ENCODE results near the gene LLCFC1.

The LLCFC1 gene

DNA sequence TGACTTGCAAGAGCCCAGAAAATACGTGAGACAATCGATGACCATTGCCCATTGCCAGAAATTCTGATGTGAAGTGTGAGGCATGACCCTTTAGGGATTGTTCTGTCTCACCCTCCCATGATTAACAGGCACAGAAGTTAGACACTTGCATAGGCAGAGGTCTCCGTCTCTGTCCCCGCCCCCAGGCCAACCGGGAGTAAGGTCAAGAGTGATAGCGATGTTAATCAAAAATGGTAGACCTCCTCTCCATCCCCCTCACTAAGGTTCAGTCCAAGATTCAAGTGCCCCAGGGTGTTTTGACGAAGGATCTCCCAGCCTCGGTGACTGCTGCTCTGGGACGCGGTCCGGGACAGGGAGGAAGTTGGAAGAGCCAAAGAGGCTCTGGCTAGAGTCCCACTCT, 31.0 kb upstream of the LLCFC1 start:
- H3K4me2 ChIP-seq: no peak overlapping the region
- no peaks in the 10 kb centered on the region for H3K27me3 ChIP-seq (ENCODE audit: insufficient read depth, low read depth)
- peaks cover 20% of the 10 kb centered on the region for H3K4me1 ChIP-seq (ENCODE audit: low read depth, poor library complexity, severe bottlenecking)
- H3K36me3 ChIP-seq (ENCODE audit: insufficient read depth): no peaks in the 10 kb centered on the region
- H3K4me3 ChIP-seq (IDR thresholded peaks at IDR 0.05; ENCODE audit: insufficient read depth, low read depth, low read length): no peak overlapping the region
- H4K20me1 ChIP-seq (ENCODE audit: insufficient read depth): no peaks in the 10 kb centered on the region
- TF ChIP-seq, protein P1, sequence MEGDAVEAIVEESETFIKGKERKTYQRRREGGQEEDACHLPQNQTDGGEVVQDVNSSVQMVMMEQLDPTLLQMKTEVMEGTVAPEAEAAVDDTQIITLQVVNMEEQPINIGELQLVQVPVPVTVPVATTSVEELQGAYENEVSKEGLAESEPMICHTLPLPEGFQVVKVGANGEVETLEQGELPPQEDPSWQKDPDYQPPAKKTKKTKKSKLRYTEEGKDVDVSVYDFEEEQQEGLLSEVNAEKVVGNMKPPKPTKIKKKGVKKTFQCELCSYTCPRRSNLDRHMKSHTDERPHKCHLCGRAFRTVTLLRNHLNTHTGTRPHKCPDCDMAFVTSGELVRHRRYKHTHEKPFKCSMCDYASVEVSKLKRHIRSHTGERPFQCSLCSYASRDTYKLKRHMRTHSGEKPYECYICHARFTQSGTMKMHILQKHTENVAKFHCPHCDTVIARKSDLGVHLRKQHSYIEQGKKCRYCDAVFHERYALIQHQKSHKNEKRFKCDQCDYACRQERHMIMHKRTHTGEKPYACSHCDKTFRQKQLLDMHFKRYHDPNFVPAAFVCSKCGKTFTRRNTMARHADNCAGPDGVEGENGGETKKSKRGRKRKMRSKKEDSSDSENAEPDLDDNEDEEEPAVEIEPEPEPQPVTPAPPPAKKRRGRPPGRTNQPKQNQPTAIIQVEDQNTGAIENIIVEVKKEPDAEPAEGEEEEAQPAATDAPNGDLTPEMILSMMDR (conservative IDR thresholded peaks at IDR 0.05; ENCODE audit: low read depth, low read length): 0 out of 2 replicates have a peak, but pooled peaks have one; percentile 10
- H3K27ac ChIP-seq: no peak overlapping the region
- no peak overlapping the region for H3K9ac ChIP-seq
- no peak overlapping the region for H2AFZ ChIP-seq (ENCODE audit: low read depth)
- H3K79me2 ChIP-seq (ENCODE audit: insufficient read depth, low read depth): no peaks in the 10 kb centered on the region

DNA sequence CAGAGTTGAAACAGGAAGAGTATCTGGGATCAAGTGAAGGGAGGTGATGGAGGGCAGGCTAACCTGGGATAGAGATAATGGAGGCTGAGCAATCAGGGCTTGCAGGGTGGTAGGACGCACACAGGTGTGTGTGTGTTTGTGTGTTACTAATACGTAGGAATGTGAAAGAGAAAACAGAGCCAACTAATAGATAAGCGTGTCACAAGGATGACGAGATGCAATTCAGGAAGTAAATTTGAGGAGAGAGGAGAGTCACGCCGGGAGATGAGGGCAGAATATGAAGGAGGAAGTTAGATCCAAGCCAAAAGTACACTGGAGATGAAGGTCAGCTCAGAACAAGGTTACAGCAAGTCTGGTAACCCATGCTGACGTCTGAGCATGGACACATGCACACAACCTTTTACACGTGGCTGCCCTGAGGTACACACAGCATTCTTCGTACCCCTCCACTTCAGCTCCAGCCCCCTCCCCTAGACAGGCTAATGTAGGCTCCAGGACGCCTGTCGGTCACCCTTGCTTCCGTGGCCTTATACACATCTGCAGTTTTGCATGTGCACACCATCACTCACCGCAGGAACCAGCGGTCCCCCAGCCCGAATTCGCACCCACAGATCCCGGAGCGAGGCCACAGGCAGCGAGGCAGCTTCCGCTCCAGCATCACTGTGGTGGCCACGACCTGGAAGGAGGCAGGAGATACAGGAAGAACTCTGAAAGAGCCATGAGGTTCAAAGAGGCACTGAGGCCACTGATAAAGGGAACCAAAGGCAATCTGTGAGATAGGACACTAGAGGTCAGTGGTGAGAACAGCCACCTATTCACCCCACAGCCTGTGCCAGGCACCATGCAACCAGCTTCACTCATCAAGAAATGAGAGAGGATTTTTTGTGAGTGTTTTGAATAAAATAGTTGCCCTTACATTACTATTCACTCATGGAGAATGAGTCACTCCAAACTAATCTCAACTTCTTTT, 30.1 kb upstream of the LLCFC1 start:
- Histone ChIP-seq H3K4me2 (no peak overlapping the region), H3K27ac (no peak overlapping the region), H3K36me3 (ENCODE audit: insufficient read depth) (no peaks in the 10 kb centered on the region), H3K27me3 (ENCODE audit: insufficient read depth, low read depth) (no peaks in the 10 kb centered on the region), H3K9ac (no peak overlapping the region), H3K79me2 (ENCODE audit: insufficient read depth, low read depth) (no peaks in the 10 kb centered on the region), H3K4me1 (ENCODE audit: low read depth, poor library complexity, severe bottlenecking) (peaks cover 20% of the 10 kb centered on the region), H2AFZ (ENCODE audit: low read depth) (no peak overlapping the region), H3K4me3 (IDR thresholded peaks at IDR 0.05; ENCODE audit: insufficient read depth, low read depth, low read length) (no peak overlapping the region), H4K20me1 (ENCODE audit: insufficient read depth) (no peaks in the 10 kb centered on the region)
- TF ChIP-seq, protein P1 (conservative IDR thresholded peaks at IDR 0.05; ENCODE audit: low read depth, low read length): peak; percentile 62

DNA sequence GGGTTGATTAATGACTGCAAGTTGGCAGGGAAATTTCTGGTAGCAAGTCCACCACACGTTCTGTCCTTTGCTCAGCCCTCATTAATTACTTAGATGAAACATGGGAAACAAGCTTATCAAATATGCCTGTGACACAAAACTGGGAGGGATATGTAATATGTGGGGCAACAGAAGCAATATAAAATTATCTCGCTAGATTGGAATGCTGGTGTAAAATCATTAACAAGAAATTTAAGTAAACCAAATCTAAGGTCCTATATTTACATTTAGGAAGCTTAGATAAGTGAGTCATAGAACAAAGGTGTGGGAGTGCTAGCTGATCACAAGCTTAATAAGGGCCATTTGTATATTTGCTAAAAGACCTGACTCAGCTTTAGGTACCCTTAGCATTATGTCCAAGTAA, 29.3 kb upstream of the LLCFC1 start:
- no peak overlapping the region for H3K4me2 ChIP-seq
- H3K27me3 ChIP-seq (ENCODE audit: insufficient read depth, low read depth): no peaks in the 10 kb centered on the region
- H2AFZ ChIP-seq (ENCODE audit: low read depth): no peak overlapping the region
- TF ChIP-seq, protein P1 (conservative IDR thresholded peaks at IDR 0.05; ENCODE audit: low read depth, low read length): no peak
- no peaks in the 10 kb centered on the region for H3K79me2 ChIP-seq (ENCODE audit: insufficient read depth, low read depth)
- peaks cover 20% of the 10 kb centered on the region for H3K4me1 ChIP-seq (ENCODE audit: low read depth, poor library complexity, severe bottlenecking)
- H3K4me3 ChIP-seq (IDR thresholded peaks at IDR 0.05; ENCODE audit: insufficient read depth, low read depth, low read length): no peak overlapping the region
- H3K9ac ChIP-seq: no peak overlapping the region
- H3K36me3 ChIP-seq (ENCODE audit: insufficient read depth): no peaks in the 10 kb centered on the region
- no peaks in the 10 kb centered on the region for H4K20me1 ChIP-seq (ENCODE audit: insufficient read depth)
- H3K27ac ChIP-seq: no peak overlapping the region

DNA sequence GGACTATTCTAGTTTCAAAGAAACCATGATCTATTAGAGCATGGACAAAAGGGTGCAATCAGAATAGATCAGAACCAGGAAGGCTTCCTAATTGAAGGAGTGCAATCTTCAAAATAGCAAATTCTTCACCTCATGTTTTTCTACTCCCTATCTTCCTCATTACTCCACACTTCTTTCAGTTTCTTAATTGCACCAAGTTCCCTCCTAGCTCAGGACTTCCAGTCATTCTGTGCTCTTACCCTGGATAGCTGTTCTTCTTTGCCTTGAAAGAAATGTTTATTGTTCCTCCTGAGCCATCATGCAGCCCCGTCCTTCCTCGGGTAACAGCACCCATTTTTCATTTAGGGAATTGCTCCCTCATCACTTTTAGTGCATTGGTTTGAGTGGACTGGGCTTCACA, 28.8 kb upstream of the LLCFC1 start:
- no peak overlapping the region for H3K4me3 ChIP-seq (IDR thresholded peaks at IDR 0.05; ENCODE audit: insufficient read depth, low read depth, low read length)
- H3K79me2 ChIP-seq (ENCODE audit: insufficient read depth, low read depth): no peaks in the 10 kb centered on the region
- H3K9ac ChIP-seq: no peak overlapping the region
- H2AFZ ChIP-seq (ENCODE audit: low read depth): no peak overlapping the region
- no peaks in the 10 kb centered on the region for H3K27me3 ChIP-seq (ENCODE audit: insufficient read depth, low read depth)
- H4K20me1 ChIP-seq (ENCODE audit: insufficient read depth): no peaks in the 10 kb centered on the region
- H3K27ac ChIP-seq: no peak overlapping the region
- no peaks in the 10 kb centered on the region for H3K36me3 ChIP-seq (ENCODE audit: insufficient read depth)
- peaks cover 20% of the 10 kb centered on the region for H3K4me1 ChIP-seq (ENCODE audit: low read depth, poor library complexity, severe bottlenecking)
- no peak overlapping the region for H3K4me2 ChIP-seq
- TF ChIP-seq, protein P1 (conservative IDR thresholded peaks at IDR 0.05; ENCODE audit: low read depth, low read length): no peak
